AG04450 (cell line): ENCODE results near the gene ZNF18. TPM values are rescaled to one million over a fixed set of nuclear protein-coding genes. Genes with fewer than 3 reads are reported as not detected.
"Not testable (repeated sequence)": the region's sequence is repeated elsewhere in the genome, so short reads cannot be mapped to it uniquely, and the experiment has no call there.

Experiments
- CTCF ChIA-PET: fragments of 300-600, 350-600 bp; formaldehyde crosslinking; extraction: SDS; loops from one replicate; lab custom pipeline; 2022; ENCODE audit warnings: antibody characterized with exemption, inconsistent platforms; lab: Charles Lee
- POLR2A ChIA-PET: fragments of 350-600 bp; formaldehyde crosslinking; extraction: SDS; loops from one replicate; lab custom pipeline; 2021; ENCODE audit warnings: antibody characterized with exemption, inconsistent platforms; lab: Yijun Ruan, JAX
- DNase-seq: peaks from one replicate; pipeline ENCODE4 v3.0.0-alpha.2; 2011; ENCODE audit warnings: low read depth, low spot score
- H3K27ac ChIP-seq: one replicate; pipeline ENCODE4 v1.5.1; 2012; ENCODE audit warnings: low read depth, low read length, control low read depth
- H3K27me3 ChIP-seq: one replicate; pipeline ENCODE4 v1.6.0; 2012; ENCODE audit warnings: low read length; ENCODE audit not compliant: control insufficient read depth, insufficient read depth
- H3K4me3 ChIP-seq: 2 replicates; pipeline ENCODE4 v1.5.1; 2011; ENCODE audit warnings: mild to moderate bottlenecking, low read depth, low read length, control low read depth
- H3K9me3 ChIP-seq: 2 replicates; pipeline ENCODE4 v1.5.1; 2012; ENCODE audit warnings: low read length; ENCODE audit not compliant: control insufficient read depth, insufficient read depth
- polyA plus RNA-seq: library from polyadenylated mRNA; depleted of rRNA; stranded (reverse); fragments of >200 nt; gene quantifications from 2 replicates; pipeline ENCODE4 v1.2.3, GENCODE V29; 2011
- TF ChIP-seq, protein P1 (sequence below): IDR thresholded peaks from 2 replicates; pipeline ENCODE4 v1.5.1; 2011; ENCODE audit warnings: low read depth, low read length, control low read depth, inconsistent platforms

ZNF18 gene
- polyA plus RNA-seq, 1 experiment: 8.2 TPM

DNA sequence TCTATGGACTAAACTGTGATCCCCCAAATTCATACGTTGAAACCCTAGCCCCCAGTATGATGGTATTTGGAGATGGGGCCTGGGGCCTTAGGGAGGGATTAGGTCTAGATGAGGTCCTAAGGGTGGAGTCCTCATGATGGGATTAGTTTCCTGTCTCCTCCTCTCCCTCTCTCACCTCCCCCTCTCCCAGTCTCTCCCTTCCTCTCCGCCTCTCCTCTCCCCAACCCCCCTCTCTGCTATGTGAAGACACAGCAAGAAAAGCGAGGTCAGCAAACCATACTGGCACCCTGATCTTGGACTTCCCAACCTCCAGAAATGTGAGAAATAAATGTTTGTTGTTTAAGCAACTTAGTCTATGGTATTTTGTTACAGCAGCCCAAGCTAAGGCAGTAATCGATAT, 15.4 kb downstream of the ZNF18 start:
- CTCF ChIA-PET: interaction anchor here (0.7 to 2.1 kb wide), 6 partner anchors 15 to 1350 kb away, joined by 3 to 8 read pairs (median 4); no protein-coding TSS in a partner anchor
- DNase-seq: no peak
- no peaks in the 10 kb centered on the region for H3K27me3 ChIP-seq
- TF ChIP-seq, protein P1, sequence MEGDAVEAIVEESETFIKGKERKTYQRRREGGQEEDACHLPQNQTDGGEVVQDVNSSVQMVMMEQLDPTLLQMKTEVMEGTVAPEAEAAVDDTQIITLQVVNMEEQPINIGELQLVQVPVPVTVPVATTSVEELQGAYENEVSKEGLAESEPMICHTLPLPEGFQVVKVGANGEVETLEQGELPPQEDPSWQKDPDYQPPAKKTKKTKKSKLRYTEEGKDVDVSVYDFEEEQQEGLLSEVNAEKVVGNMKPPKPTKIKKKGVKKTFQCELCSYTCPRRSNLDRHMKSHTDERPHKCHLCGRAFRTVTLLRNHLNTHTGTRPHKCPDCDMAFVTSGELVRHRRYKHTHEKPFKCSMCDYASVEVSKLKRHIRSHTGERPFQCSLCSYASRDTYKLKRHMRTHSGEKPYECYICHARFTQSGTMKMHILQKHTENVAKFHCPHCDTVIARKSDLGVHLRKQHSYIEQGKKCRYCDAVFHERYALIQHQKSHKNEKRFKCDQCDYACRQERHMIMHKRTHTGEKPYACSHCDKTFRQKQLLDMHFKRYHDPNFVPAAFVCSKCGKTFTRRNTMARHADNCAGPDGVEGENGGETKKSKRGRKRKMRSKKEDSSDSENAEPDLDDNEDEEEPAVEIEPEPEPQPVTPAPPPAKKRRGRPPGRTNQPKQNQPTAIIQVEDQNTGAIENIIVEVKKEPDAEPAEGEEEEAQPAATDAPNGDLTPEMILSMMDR: no peak
- no peak overlapping the region for H3K4me3 ChIP-seq
- no peak overlapping the region for H3K27ac ChIP-seq
- POLR2A ChIA-PET: no interaction called here
- H3K9me3 ChIP-seq: no peaks in the 10 kb centered on the region

DNA sequence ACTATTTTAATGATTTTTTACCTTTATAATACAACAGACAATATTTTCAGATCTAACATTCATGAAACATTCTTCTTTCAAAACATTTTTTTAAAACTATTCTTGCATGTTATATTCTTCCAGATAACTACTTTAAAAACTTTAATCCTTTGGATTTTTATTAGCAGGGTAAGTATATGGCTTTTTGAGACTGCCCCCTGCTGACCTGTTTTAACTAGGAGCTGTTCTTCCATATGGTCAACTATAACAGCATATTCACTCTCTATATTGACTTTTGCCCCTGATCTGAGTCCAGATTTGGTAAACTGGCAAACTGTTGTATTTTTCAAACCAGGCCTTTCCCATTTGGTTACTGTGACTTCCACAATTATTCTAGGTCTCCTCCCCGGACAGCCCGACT, 16.5 kb downstream of the ZNF18 start:
- H3K27me3 ChIP-seq: no peaks in the 10 kb centered on the region
- no peaks in the 10 kb centered on the region for H3K9me3 ChIP-seq
- no peak for DNase-seq
- no peak overlapping the region for H3K27ac ChIP-seq
- POLR2A ChIA-PET: no interaction called here
- TF ChIP-seq, protein P1: peak; percentile 52
- CTCF ChIA-PET: interaction anchor here (0.5 to 2.1 kb wide), 10 partner anchors 16 to 1349 kb away, joined by 3 to 8 read pairs (median 3); no protein-coding TSS in a partner anchor
- H3K4me3 ChIP-seq: no peak overlapping the region

DNA sequence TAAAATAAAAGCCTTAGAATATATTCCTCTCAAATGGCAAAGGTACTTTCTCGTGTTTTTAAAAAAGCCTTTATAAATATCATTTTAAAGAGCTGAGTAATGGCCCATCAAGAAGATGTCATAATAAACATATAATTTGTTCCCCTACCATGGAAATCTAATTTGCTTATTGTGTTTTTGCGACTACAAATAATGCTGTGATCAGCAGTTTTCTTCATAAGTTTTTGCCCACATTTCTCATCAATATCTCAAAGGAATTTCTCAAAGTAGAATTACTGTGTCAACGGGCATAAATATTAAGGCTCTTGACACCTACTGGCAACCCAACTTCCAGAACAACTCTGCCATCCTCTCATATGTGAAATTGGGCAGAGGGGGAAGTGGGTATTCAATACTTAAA, 17.5 kb downstream of the ZNF18 start:
- Histone ChIP-seq H3K27me3 (no peaks in the 10 kb centered on the region), H3K27ac (no peak overlapping the region), H3K4me3 (no peak overlapping the region), H3K9me3 (no peaks in the 10 kb centered on the region)
- no peak for DNase-seq
- ChIA-PET CTCF (interaction anchor here (0.6 to 1.0 kb wide), 2 partner anchors 18 to 1104 kb away, joined by 3 to 4 read pairs; no protein-coding TSS in a partner anchor), POLR2A (no interaction called here)
- TF ChIP-seq, protein P1: no peak

DNA sequence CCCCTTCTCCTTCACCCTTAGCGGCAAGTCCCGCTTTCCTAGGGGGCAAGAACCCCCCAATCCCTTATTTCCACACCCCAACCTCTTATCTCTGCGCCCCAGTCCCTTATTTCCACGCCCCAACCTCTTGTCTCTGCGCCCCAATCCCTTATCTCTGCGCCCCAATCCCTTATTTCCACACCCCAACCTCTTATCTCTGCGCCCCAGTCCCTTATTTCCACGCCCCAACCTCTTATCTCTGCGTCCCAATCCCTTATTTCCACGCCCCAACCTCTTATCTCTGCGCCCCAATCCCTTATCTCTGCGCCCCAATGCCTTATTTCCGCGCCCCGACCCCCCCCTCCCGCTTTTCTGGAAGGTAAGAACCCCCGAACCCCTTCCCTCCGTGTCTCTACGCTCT, 24.5 kb downstream of the ZNF18 start:
- H3K4me3 ChIP-seq, H3K27me3 ChIP-seq, CTCF ChIA-PET, H3K9me3 ChIP-seq, DNase-seq, H3K27ac ChIP-seq, POLR2A ChIA-PET: not testable (repeated sequence)

DNA sequence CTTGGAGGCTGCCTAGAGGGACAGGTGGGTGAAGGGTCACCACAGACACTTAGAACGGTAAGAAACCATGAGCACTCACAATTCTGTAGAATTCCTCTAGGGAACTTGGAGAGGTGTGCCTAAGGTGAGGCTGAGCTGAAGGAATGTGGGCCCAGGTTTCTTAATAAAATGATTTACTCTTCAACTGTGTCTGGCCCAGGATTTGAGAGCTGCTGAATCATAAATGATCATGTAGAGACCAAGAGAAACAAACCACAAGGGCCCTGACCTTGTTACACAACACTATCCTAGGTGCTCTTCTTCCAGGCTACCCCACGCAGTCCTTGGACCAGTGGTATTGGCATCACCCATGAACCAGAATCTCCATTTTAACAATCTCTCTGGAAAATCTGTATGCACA, 27.7 kb downstream of the ZNF18 start:
- TF ChIP-seq, protein P1: no peak
- Histone ChIP-seq H3K27me3 (no peaks in the 10 kb centered on the region), H3K27ac (no peak overlapping the region), H3K9me3 (peaks cover 3% of the 10 kb centered on the region; the same call in 1 of the 2 replicates), H3K4me3 (no peak overlapping the region)
- DNase-seq: no peak
- ChIA-PET POLR2A (no interaction called here), CTCF (no interaction called here)
